MM.1S (cell line): ENCODE measurements around the gene CD48.
"Not testable (repeated sequence)": the region's sequence is repeated elsewhere in the genome, so short reads cannot be mapped to it uniquely, and the experiment has no call there.

Experiments used
- EZH2 ChIP-seq: fragments of 300-600 bp; sonication (generic); optimal IDR thresholded peaks from 2 replicates; pipeline ENCODE3; 2017; ENCODE audit warnings: low read depth, mild to moderate bottlenecking, antibody characterized with exemption, low read length, mixed read lengths
- EZH2phosphoT487 ChIP-seq: fragments of 300-600 bp; sonication (generic); IDR thresholded peaks from 2 replicates; pipeline ENCODE4 v1.6.1; 2018; ENCODE audit warnings: antibody characterized with exemption, low read length
- TF ChIP-seq, protein P1 (sequence below): fragments of 300-600 bp; sonication (generic); IDR thresholded peaks from 2 replicates; pipeline ENCODE4 v1.5.1; 2016; ENCODE audit warnings: antibody characterized with exemption, low read length, mixed read lengths

DNA sequence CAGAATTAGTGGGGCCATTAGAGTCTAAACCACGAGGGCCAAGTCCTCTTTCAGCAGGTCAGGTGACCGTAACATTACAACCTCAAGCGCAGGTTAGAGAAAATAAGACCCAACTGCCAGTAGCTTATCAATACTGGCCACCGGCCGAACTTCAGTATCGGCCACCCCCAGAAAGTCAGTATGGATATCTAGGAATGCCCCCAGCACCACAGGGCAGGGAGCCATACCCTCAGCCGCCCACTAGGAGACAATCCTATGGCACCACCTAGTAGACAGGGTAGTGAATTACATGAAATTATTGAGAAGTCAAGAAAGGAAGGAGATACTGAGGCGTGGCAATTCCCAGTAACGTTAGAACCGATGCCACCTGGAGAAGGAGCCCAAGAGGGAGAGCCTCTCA is 19.2 kb downstream of the CD48 start:
- TF ChIP-seq, protein P1, sequence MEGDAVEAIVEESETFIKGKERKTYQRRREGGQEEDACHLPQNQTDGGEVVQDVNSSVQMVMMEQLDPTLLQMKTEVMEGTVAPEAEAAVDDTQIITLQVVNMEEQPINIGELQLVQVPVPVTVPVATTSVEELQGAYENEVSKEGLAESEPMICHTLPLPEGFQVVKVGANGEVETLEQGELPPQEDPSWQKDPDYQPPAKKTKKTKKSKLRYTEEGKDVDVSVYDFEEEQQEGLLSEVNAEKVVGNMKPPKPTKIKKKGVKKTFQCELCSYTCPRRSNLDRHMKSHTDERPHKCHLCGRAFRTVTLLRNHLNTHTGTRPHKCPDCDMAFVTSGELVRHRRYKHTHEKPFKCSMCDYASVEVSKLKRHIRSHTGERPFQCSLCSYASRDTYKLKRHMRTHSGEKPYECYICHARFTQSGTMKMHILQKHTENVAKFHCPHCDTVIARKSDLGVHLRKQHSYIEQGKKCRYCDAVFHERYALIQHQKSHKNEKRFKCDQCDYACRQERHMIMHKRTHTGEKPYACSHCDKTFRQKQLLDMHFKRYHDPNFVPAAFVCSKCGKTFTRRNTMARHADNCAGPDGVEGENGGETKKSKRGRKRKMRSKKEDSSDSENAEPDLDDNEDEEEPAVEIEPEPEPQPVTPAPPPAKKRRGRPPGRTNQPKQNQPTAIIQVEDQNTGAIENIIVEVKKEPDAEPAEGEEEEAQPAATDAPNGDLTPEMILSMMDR: peak; percentile 32
- TF ChIP-seq EZH2, EZH2phosphoT487: not testable (repeated sequence)
